Fibroblast of pulmonary artery (primary cell): ENCODE measurements around the gene VSIG1.

Experiments used
- DNase-seq: peaks from one replicate; pipeline ENCODE4 v3.0.0-alpha.2; 2010; ENCODE audit warnings: low read depth
- H3K4me3 ChIP-seq: replicated peaks from 2 replicates; pipeline ENCODE4 v1.5.1; 2011; ENCODE audit warnings: low read depth, mild to moderate bottlenecking, control low read depth, low read length, moderate library complexity
- CTCF ChIP-seq: IDR thresholded peaks from 2 replicates; pipeline ENCODE4 v1.5.1; 2011; ENCODE audit warnings: mild to moderate bottlenecking, control low read depth, low read length, inconsistent platforms; ENCODE audit errors: missing control alignments

The VSIG1 gene

GRCh38 chrX:108105473-108105872 is 60.6 kb downstream of the VSIG1 start:
- no peak for TF ChIP-seq CTCF
- DNase-seq = no peak
- H3K4me3 ChIP-seq = no peak overlapping the region

- DNase-seq = no peak
- TF ChIP-seq CTCF = no peak
- H3K4me3 ChIP-seq = no peak overlapping the region
These were observed 69.7 kb downstream of the VSIG1 start for GRCh38 chrX:108114541-108114940.

GRCh38 chrX:108117988-108118387 is 73.1 kb downstream of the VSIG1 start:
- no peak overlapping the region for H3K4me3 ChIP-seq
- TF ChIP-seq CTCF = no peak
- no peak for DNase-seq

- DNase-seq = no peak
- H3K4me3 ChIP-seq = no peak overlapping the region
- TF ChIP-seq CTCF = no peak
These were observed 76.4 kb downstream of the VSIG1 start for GRCh38 chrX:108121291-108121690.

GRCh38 chrX:108122748-108123147 is 77.9 kb downstream of the VSIG1 start:
- TF ChIP-seq CTCF = no peak
- DNase-seq = peak; percentile 35
- H3K4me3 ChIP-seq = no peak overlapping the region

GRCh38 chrX:108123591-108124366 is 78.9 kb downstream of the VSIG1 start:
- no peak overlapping the region for H3K4me3 ChIP-seq
- DNase-seq = no peak
- TF ChIP-seq CTCF = no peak

- no peak overlapping the region for H3K4me3 ChIP-seq
- peak; percentile 39 for DNase-seq
These were observed 81.8 kb downstream of the VSIG1 start for GRCh38 chrX:108126661-108127060.

More at GRCh38 chrX:108126661-108127060, 81.8 kb downstream of the VSIG1 start:
- TF ChIP-seq CTCF = no peak
